OCI-LY7 (cell line): ENCODE measurements around the gene PAK4.

ENCODE experiments used
- CTCF ChIP-seq: fragments of 200-600 bp; sonication (generic); conservative IDR thresholded peaks from 2 replicates; pipeline ENCODE4 v1.5.1; 2014; ENCODE audit warnings: mild to moderate bottlenecking, antibody characterized with exemption, low read length, moderate library complexity, mixed read lengths
- EZH2phosphoT487 ChIP-seq: fragments of 200-600 bp; sonication (generic); IDR thresholded peaks from 2 replicates; pipeline ENCODE4 v1.6.1; 2018; ENCODE audit warnings: low read depth, borderline replicate concordance, mild to moderate bottlenecking, mixed run types, antibody characterized with exemption, low read length, moderate library complexity, mixed read lengths

- TF ChIP-seq CTCF (no peak), EZH2phosphoT487 (no peak)
Observed at GRCh38 chr19:39156326-39157230, 31.0 kb downstream of the PAK4 start.
